WTC11 (cell line): Measurements from ENCODE around the gene HOXD13.

Experiments
- TF ChIP-seq, protein P1 (sequence below): fragments of 200-600 bp; IDR thresholded peaks from 2 replicates; pipeline ENCODE4 v1.8.0; 2022; ENCODE audit warnings: antibody characterized with exemption
- TF ChIP-seq, protein P2 (sequence below): sonication (generic); formaldehyde crosslinking; IDR thresholded peaks from 2 replicates; pipeline ENCODE4 v1.8.1; 2022; ENCODE audit warnings: low read depth, mild to moderate bottlenecking, moderate library complexity, missing genetic modification reagents, borderline replicate concordance

DNA sequence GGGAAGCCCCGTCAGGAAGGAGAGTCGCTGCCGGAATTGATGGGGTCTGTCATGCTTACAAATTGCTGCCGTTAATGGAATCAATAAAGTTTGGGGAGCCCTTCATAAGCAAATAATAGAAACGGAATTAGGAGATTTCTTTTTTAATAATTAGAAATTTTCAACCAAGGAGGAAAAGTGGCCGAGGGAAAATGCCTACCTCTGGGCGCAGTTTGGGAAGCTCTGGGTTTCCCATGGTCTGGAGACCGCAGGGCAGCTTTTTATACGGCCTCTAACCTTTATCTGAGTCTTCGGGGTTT, 10.0 kb upstream of the HOXD13 start:
- TF ChIP-seq, protein P1, sequence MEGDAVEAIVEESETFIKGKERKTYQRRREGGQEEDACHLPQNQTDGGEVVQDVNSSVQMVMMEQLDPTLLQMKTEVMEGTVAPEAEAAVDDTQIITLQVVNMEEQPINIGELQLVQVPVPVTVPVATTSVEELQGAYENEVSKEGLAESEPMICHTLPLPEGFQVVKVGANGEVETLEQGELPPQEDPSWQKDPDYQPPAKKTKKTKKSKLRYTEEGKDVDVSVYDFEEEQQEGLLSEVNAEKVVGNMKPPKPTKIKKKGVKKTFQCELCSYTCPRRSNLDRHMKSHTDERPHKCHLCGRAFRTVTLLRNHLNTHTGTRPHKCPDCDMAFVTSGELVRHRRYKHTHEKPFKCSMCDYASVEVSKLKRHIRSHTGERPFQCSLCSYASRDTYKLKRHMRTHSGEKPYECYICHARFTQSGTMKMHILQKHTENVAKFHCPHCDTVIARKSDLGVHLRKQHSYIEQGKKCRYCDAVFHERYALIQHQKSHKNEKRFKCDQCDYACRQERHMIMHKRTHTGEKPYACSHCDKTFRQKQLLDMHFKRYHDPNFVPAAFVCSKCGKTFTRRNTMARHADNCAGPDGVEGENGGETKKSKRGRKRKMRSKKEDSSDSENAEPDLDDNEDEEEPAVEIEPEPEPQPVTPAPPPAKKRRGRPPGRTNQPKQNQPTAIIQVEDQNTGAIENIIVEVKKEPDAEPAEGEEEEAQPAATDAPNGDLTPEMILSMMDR: no peak
- TF ChIP-seq, protein P2, sequence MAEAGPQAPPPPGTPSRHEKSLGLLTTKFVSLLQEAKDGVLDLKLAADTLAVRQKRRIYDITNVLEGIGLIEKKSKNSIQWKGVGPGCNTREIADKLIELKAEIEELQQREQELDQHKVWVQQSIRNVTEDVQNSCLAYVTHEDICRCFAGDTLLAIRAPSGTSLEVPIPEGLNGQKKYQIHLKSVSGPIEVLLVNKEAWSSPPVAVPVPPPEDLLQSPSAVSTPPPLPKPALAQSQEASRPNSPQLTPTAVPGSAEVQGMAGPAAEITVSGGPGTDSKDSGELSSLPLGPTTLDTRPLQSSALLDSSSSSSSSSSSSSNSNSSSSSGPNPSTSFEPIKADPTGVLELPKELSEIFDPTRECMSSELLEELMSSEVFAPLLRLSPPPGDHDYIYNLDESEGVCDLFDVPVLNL (CRISPR knock-in tag): no peak
